GM20431 (cell line): ENCODE results near the gene INO80C.

Experiments used
- in situ Hi-C: fragments of 300-500 bp; cut with MseI, MboI; formaldehyde crosslinking; loops from one replicate; pipeline ENCODE4 v1.15.0; 2020; ENCODE audit warnings: low sequenced_read_pairs; ENCODE audit not compliant: unreplicated experiment

Gene INO80C

DNA sequence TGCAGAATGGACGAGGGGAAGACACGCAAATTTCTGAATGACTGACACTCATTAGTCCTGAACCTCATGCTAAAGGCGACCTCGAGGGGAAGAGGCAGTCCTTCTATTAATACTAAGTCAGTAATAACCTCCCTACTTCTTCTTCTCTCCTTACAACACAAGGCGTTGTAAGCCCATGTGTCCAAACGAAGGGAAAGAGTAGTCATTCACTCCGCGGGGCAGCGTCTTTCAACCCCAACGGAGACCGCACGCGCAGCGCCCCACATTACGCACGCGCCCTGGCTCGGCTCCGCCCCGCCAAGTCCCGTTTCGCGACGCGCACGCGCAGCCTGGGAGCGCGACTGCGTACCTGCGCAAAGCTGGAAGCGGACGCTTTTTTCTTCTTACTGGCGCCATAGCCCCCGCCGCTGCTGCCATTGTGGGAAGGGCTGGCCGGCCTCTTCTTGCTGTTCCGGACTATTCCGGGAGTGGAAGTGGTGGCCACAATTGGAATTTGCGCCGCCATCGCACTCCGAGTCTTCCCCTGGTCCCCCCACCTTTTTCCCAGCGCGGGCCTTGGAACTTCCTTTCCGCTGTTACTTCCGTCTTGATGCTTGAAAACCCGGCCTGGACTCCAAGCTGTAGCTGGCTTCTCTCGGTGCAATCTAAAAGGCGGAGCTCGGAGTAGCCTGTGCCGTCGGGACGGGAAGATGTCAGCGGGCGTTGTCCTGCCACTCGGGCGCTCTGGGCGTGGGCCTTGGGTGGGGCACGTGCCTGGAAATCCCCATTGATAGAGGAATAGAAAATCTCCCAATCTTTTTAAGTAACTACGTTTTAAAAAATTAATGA lies at the start of gene INO80C:
TSS of gene INO80C (minus strand) at position 591 of the 828 bp plus-strand sequence. CDS start at position 505, 86 bp downstream.
- in situ Hi-C loops, result no loop called here

DNA sequence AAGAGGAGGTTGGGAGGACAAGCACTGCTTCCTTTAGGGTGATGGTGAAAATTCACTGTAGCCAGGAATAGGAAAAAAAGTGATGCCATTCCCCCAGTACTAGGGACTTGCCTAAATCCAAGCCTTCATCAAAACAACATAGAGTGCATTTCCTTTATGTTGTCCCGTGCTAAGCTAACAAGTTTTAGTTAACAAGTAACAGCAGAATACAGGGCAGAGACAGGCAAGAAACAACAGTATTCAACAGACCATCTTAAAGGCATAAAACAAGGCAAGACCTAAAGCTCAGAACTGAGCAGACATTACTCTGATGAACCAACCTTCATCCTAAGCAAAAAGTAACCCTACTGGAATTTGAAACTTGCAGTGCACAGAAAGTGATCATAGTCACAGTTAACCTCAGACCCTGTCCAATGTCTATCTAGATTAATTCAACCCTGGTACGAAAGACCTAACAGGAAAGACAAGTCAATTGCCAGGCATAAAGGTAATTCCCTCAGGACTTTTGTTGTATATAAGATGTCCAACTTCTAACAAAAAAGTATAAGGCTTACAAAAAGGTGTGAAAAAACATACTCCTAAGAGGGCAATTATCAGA lies 49.3 kb upstream of the INO80C start:
- in situ Hi-C loops, result no loop called here

GRCh38 chr18:35542356-35542755 lies 44.6 kb upstream of the INO80C start:
- in situ Hi-C loops, result no loop called here

- in situ Hi-C loops, result no loop called here
Measured at GRCh38 chr18:35535297-35535696, 37.5 kb upstream of the INO80C start.

DNA sequence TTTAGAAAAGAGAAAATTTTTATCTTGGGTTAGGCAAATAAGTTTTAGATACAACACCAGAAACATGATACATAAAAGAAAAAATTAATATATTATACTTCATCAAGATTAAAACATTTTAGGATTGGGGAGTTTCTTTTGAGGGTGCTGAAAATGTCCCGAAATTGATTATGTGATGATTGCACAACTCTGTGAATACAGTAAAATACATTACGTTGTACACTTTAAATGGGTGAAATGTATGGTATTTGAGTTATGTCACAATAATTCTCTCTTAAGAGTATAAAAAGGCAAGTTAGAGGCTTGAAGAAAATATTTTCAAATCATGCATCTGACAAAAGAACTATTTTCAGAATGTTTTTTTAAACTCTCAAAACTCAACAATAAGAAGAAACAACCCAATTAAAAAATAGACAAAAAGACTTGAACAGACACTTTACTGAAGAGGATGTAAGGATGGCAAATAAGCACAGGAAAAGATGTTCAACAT lies 36.2 kb upstream of the INO80C start:
- in situ Hi-C loops, result no loop called here

GRCh38 chr18:35528749-35529274 lies 31.1 kb upstream of the INO80C start:
- in situ Hi-C loops, result no loop called here

DNA sequence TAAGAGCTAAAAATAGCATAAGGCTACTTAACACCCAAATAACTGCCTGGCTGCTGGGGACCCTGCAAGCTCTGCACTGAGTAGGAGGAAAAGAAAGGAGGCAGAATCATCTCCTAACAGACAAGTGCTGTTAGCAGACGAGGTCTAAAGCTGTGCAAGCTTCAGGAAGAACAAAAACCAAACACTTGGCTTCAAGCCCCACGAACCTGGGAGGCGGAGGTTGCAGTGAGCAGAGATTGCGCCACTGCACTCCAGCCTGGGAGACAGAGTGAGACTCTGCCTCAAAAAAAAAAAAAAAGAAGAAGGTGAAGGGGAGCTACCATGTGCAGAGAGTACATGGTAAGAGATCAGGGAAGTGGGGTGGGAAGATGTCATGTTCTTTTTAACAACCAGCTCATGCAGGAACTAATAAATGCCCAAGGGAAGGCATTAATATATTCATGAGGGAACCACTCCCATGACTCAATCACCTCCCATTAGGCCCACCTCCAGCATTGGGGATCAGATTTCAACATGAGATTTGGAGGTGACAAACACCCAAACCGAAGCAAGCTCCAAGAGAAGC lies 28.8 kb upstream of the INO80C start:
- in situ Hi-C loops, result no loop called here

DNA sequence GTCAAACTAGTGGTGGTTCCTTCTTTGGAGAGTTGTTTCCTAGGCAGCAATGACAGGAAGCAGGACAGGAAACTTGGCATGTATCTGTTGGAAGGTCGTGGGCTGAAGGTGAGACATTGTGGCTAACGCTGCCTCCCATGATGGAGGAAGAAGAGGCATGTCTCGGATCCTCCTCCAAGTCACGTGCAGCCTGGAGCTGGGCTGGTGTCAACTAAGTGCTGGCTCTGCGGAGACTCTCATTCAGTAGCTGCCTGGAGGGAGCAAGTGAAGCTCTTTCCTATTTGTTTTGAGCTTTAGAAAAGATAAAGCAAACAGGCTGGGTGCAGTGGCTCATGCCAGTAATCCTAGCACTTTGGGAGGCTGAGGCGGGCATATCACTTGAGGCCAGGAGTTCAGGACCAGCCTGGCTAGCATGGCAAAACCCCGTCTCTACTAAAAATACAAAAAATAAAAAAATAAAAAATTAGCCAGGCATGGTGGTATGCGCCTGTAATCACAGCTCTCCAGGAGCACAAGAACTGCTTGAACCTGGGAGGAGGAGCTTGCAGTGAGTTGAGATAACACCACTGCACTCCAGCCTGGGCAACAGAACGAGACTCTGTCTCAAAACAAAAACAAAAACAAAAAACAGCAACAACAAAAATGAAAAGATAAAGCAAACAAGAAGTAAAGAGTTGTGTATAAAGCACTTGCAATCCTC lies 28.2 kb upstream of the INO80C start:
- in situ Hi-C loops, result no loop called here

- in situ Hi-C loops, result no loop called here
Measured at GRCh38 chr18:35524226-35524625, 26.5 kb upstream of the INO80C start.

- in situ Hi-C loops, result no loop called here
Measured at GRCh38 chr18:35522130-35522959, 24.6 kb upstream of the INO80C start.

DNA sequence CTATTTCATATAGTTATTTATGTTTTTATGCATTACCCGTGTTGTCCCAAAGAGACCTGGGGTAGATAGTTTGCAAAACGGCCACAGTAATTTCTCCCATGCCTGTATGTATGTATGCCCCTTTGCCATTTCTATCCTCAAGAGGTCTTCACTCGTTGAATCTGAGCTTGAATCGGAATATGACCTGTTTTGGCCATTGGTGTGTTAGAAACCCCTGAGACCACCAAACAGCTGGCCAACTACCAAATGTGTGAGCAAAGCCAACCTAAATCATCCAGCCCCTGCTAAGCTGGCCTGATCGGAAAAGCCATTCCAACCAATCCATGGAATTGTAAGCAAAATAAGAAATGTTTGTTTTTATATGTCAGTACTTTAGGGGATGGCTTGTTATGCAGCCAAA lies 23.4 kb upstream of the INO80C start:
- in situ Hi-C loops, result no loop called here

DNA sequence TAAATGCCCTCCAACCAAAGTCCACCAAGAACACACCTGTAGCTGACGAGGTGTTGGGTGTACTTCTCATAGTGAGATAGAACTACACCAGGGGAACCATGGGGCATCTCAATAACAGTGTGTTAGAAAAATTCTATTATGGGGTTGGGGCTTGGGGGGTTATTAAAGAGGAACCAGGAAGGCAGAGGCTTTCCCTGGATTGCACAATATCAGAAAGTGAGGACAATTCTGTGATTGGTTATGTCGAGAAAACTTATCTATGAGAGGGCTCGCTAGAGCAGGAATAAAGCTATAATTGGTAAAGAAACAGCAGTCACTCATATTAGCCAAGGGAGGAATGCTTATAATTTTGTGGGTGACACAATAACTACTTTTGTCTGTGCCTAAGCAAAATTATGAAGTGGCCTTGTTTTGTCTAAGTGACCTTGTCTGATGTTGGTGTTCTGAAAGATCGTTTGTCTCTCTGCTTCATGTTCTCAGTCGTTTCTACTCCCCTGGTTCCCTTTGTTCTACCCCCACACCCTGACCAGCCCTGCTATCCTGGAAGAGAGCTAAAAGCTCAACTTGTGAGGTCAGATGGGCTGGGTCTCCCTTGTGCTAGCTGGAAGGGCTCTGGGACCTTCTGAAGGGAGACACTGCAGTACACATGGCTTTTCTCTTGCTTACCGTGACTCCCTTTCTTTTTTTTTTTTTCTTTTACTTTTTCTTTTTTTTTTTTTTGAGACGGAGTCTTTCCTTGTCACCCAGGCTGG lies 21.6 kb upstream of the INO80C start:
- in situ Hi-C loops, result no loop called here

GRCh38 chr18:35517715-35518114 lies 20.0 kb upstream of the INO80C start:
- in situ Hi-C loops, result no loop called here

DNA sequence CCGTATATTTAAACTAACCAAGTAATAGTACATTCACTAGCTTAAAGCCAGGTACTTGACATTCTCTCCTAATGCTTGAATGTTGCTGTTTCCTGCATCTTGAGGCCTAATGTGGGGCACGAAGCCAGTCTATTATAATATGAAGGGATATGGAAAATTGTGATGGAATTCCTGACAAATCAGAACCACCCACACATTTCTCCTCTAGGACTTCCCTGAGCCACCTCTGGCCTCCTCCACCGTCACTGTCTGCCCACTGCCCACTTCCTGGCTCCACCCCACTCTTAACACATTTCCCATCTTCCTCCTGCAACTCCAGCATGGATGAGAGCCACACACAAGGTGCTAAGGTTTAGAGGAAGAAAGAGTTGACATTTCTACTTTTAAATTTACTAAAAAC lies 19.0 kb upstream of the INO80C start:
- in situ Hi-C loops, result no loop called here

DNA sequence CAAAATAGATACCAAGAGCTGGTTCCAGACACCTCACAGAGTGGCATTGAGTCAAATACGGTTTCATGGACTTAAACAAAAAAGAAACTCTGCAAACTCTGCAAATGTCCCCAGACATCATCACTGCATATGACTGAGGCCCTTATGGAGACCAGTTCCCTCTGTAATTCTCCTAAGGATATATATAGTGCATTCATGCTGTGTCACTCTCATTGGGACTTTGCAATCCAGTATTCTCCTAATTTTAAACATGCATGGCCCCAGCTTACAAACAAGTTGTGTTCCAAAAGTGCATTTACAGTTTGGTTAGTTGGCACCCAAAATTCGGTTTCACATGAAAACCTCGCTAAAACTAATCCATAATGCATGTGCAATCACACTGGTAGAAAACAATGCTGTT lies 18.6 kb upstream of the INO80C start:
- in situ Hi-C loops, result no loop called here

- in situ Hi-C loops, result no loop called here
Measured at GRCh38 chr18:35515460-35516130, 17.8 kb upstream of the INO80C start.

DNA sequence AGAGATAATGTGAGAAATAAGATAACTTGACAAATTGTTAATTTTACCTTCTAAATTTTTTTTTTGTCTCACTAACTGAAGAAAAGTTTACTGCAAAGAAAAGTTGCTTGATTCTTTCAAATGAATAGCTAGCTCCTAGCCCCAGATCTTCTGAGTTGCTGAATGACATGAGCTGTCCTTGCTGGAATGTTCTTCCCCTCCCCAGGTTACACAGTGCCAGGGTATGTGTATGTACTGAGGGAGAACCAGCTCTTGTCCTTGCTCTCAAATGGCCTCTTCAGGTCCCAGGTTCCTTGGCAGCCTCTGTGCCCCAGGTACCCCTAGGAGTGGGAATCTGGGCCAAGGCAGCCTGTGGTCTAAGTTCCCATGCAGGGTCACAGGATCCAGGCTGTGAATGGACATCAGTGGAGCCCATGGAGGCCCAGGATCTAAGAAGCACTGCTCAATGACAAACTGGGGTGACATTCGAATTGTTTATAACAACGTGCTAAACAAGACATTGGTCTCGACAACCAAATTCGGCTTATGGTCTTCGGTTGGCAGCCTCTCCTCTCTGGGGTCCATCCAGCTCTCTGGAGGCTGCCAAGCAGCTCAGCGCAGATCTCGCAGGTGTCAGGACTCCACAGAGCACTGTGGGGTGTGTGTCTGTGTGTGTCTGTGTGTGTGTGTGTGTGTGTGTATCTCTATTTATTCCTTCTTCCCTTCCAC lies 17.1 kb upstream of the INO80C start:
- in situ Hi-C loops, result no loop called here

DNA sequence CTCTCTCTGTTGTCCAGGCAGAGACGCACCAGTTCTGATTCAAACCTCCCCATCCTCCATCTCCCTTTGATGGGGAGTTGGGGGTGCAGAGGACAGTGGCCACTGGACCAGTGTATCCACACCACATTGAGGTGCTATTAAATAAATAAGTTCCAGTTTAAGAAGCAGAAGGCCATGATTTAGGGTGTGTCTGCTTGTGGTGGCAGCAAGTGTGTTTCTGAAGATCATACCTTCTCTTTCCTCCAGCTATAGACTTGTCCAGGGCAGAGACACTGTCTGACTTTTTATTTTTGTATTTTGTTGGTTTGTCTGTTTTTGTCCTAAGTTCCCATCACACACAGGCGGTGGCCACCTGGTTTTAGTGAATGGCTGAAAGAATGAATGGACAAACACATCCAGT lies 16.5 kb upstream of the INO80C start:
- in situ Hi-C loops, result no loop called here
